K562 (cell line): ENCODE measurements around the gene IRS1. TPM values are rescaled to one million over a fixed set of nuclear protein-coding genes. Genes with fewer than 3 reads are reported as not detected.

Experiments used
- ADNP ChIP-seq: fragments of 200-800 bp; sonication (Bioruptor generic); IDR thresholded peaks from 2 replicates; pipeline ENCODE4 v1.6.1; 2016; ENCODE audit warnings: missing genetic modification characterization, missing compliant biosample characterization
- CBFA2T3 ChIP-seq: fragments of 450-650 bp; IDR thresholded peaks from 2 replicates; pipeline ENCODE4 v1.6.1; 2017
- E2F8 ChIP-seq: fragments of 450-650 bp; IDR thresholded peaks from 2 replicates; pipeline ENCODE4 v1.7.1; 2018; ENCODE audit warnings: mild to moderate bottlenecking, low read depth; ENCODE audit not compliant: partially characterized antibody
- EP400 ChIP-seq: fragments of 450-650 bp; IDR thresholded peaks from 2 replicates; pipeline ENCODE4 v1.6.1; 2017; ENCODE audit warnings: antibody characterized with exemption, mild to moderate bottlenecking, moderate library complexity
- KAT8 ChIP-seq: fragments of 450-650 bp; IDR thresholded peaks from 2 replicates; pipeline ENCODE4 v1.6.1; 2016; ENCODE audit warnings: low read depth, mild to moderate bottlenecking
- MGA ChIP-seq: fragments of 450-650 bp; IDR thresholded peaks from 2 replicates; pipeline ENCODE4 v1.6.1; 2016; ENCODE audit warnings: mild to moderate bottlenecking, moderate library complexity
- PHB2 ChIP-seq: fragments of 450-650 bp; IDR thresholded peaks from 2 replicates; pipeline ENCODE4 v1.6.1; 2017; ENCODE audit warnings: low read depth
- PHF8 ChIP-seq: fragments of 200-600 bp; sonication (generic); IDR thresholded peaks from 2 replicates; pipeline ENCODE4 v1.6.1; 2012; ENCODE audit warnings: mixed run types, mild to moderate bottlenecking, inconsistent platforms, low read length, moderate library complexity, borderline replicate concordance
- SP2 ChIP-seq: IDR thresholded peaks from 2 replicates; pipeline ENCODE4 v1.6.1; 2011; ENCODE audit warnings: mild to moderate bottlenecking, low read depth, low read length, moderate library complexity; ENCODE audit not compliant: poor library complexity, severe bottlenecking; ENCODE audit errors: extremely low read depth
- SRF ChIP-seq, 2 experiments: fragments of 250-450, 450-650 bp in 1 of 2; sonication (Bioruptor Pico) in 1 of 2; sonication (generic) in 1 of 2; formaldehyde crosslinking; IDR thresholded peaks; 2 replicates each; pipeline versions ENCODE4 v1.5.0 to v1.5.1; 2020 to 2022; ENCODE audit warnings: mild to moderate bottlenecking in 1 of 2, missing genetic modification reagents in 1 of 2
- ZBED1 ChIP-seq: IDR thresholded peaks from 2 replicates; pipeline ENCODE4 v1.6.1; 2014
- ZC3H11A ChIP-seq: IDR thresholded peaks from 2 replicates; pipeline ENCODE4 v1.6.1; 2012; ENCODE audit warnings: low read depth, low read length, improper control_type of control experiment
- ZFP30 ChIP-seq: fragments of 250-450 bp; sonication (Bioruptor Pico); IDR thresholded peaks from 2 replicates; pipeline ENCODE4 v1.8.0; 2022; ENCODE audit warnings: moderate library complexity, mild to moderate bottlenecking, inconsistent platforms, borderline replicate concordance
- ZFPM2 ChIP-seq: fragments of 250-450 bp; sonication (Bioruptor Pico); IDR thresholded peaks from 2 replicates; pipeline ENCODE4 v1.5.1; 2022; ENCODE audit warnings: mild to moderate bottlenecking
- ZNF184 ChIP-seq: sonication (generic); formaldehyde crosslinking; IDR thresholded peaks from 2 replicates; pipeline ENCODE4 v1.5.0; 2020; ENCODE audit warnings: missing genetic modification reagents
- ZNF217 ChIP-seq: sonication (generic); formaldehyde crosslinking; IDR thresholded peaks from 2 replicates; pipeline ENCODE4 v1.8.0; 2022; ENCODE audit warnings: mild to moderate bottlenecking, missing genetic modification reagents
- polyA plus RNA-seq, 8 experiments: library from polyadenylated mRNA; depleted of rRNA in 4 of 8; stranded (reverse) in 5 of 8; unstranded in 3 of 8; fragments of >200 nt; fragmentation: Nextera tagmentation in 2 of 8; fragmentation: Illumina TruSeq in 1 of 8; extraction: Ambion mirVana in 2 of 8; extraction: Trizol in 1 of 8; gene quantifications; 2 replicates each; pipeline versions ENCODE4 v1.2.1 to v1.2.3, GENCODE V29; 2011 to 2014; ENCODE audit warnings: inconsistent platforms in 1 of 8, missing spikeins in 1 of 8
- total RNA-seq, 7 experiments: library from RNA; depleted of rRNA in 6 of 7; stranded (reverse); fragments of >200 nt in 6 of 7; fragmentation: Illumina TruSeq in 2 of 7; extraction: Trizol in 2 of 7; gene quantifications; 2 replicates each; pipeline versions ENCODE4 v1.2.1 to v1.2.3, GENCODE V29; 2011 to 2021; ENCODE audit warnings: low replicate concordance in 1 of 7

The IRS1 gene
- total and polyA plus RNA-seq, 9 of the 15 experiments (the other 6 are each of a cell fraction or from before 2014, with no cell fraction given), result under 0.01 to 0.31 (median 0.08) TPM; not detected in 1

- TF ChIP-seq MGA (peak; percentile 78), PHF8 (peak; percentile 63; the same call in 1 of the 2 replicates), PHB2 (no peak), ZFPM2 (CRISPR knock-in tag) (no peak), ADNP (tag) (no peak), CBFA2T3 (no peak), ZNF217 (no peak), SRF (CRISPR knock-in tag; IDR thresholded peaks at IDR 0.05) (no peak), SP2 (peak; percentile 15), ZFP30 (CRISPR knock-in tag) (no peak), EP400 (peak; percentile 72; the same call in 1 of the 2 replicates), ZC3H11A (no peak), ZNF184 (no peak), E2F8 (no peak), KAT8 (no peak), ZBED1 (no peak)
These were observed 8.0 kb downstream of the IRS1 start (continued) for GRCh38 chr2:226791487-226792081.
